ENCODE results near the gene ADAD2.

ADAD2 gene

GRCh38 chr16:84226026-84226425 is 35.1 kb downstream of the ADAD2 start:
- DNase-seq, result no peak

DNA sequence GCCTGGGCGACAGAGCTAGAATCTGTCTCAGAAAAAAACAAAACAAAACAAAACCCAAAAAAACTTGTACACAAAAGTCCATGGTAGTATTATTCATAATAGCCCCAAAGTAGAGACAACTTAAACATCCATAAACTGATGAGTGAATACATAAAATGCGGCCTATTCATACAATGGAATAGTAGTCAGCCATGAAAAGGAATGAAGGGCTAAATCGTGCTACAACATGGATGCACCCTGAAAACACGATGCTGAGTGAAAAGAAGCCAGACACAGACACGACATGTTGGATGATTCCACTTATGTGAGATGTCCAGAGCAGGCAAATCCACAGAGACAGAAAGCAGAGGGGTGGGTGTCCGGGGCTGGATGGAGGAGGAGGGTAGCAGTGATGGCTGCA is 36.6 kb downstream of the ADAD2 start:
- no peak for DNase-seq

- no peak for DNase-seq
Measured at GRCh38 chr16:84228256-84228838, 37.4 kb downstream of the ADAD2 start.

DNA sequence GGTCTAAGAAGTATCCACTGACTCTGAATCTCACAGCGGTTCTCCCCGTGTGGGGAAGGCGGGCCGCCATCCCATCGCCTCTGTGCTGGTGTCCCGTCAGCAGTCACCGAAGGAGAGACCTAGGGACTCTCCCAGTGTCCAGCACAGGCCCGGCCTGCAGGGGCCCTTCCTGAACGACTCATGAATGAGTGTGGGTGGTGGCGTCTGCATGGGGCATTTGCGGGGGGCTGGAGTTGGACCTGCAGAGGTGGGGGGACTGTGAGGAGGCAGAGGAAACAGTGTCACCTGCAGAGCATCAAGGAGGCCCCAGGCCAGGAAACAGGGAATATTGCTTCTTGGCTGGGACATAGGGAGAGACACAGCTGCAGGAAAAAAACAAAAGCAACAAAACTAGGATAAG is 38.5 kb downstream of the ADAD2 start:
- no peak for DNase-seq

GRCh38 chr16:84232060-84232459 is 41.1 kb downstream of the ADAD2 start:
- DNase-seq, result no peak

DNA sequence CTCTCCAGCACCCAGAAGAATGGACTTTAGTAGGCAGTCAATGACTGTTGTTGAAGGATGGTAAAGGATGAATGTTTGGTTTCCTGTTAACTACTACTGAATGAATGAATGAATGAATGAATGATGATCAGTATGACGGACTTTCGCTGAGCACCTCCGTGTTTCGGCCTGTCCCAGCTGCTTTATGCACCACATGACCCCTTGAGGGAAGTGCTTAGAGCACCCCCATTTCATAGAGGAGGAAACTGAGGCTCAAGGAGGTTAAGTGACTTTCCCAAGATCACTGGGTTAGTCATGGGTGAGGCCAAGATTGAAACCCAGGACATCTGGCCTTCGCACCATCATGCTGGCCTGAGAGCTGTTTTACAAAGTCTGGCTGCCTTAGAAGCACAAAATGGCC is 42.0 kb downstream of the ADAD2 start:
- no peak for DNase-seq

DNA sequence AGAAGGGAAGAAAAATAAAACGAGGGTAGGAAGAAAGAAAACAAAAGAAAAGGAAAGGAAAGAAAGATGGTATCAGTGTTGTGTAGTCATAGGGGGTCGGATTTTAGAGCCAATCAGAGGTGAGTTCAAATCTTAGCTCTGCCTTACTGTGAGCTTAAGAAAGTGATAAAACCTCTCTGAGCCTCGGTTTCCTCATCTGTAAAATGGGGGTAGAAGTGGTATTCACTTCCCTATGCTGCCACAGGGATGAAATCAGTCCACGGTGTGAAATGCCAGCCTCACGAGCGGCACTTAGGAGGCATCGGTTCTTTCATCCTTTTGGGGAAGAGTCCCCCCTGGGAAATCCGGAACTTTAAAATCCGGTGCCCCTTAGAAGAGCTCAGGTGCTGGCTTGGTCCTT is 42.8 kb downstream of the ADAD2 start:
- no peak for DNase-seq

- no peak for DNase-seq
Measured at GRCh38 chr16:84234321-84235241, 43.6 kb downstream of the ADAD2 start.

DNA sequence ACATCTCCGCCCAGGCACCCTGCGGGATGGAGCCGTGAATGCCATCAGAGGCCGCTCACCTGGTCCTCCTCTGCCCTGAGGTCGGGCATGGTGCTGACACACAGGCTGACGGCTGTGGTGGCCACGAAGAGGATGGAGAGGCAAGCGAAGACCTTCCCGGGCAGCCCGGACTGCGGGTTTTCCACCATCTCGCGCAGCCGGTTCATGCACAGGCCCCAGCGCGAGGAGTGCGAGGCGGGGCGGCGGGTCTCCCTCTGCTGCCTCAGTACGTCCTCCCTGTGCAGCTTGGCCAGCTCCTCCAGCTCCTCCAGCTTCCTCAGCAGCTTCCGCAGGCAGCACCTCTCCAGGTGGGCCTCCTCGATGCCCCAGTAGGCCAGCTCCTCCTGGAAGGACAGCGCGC is 45.7 kb downstream of the ADAD2 start:
- no peak for DNase-seq

- DNase-seq, result no peak
Measured at GRCh38 chr16:84237994-84238750, 47.2 kb downstream of the ADAD2 start.

- no peak for DNase-seq
Measured at GRCh38 chr16:84239141-84239769, 48.3 kb downstream of the ADAD2 start.

- no peak for DNase-seq
Measured at GRCh38 chr16:84239909-84240308, 49.0 kb downstream of the ADAD2 start, which contains the start of gene KCNG4. KCNG4 (minus strand) TSS chr16:84240012; CDS start chr16:84237485, 2,527 bp downstream.

- no peak for DNase-seq
Measured at GRCh38 chr16:84240455-84240854, 49.5 kb downstream of the ADAD2 start.

DNA sequence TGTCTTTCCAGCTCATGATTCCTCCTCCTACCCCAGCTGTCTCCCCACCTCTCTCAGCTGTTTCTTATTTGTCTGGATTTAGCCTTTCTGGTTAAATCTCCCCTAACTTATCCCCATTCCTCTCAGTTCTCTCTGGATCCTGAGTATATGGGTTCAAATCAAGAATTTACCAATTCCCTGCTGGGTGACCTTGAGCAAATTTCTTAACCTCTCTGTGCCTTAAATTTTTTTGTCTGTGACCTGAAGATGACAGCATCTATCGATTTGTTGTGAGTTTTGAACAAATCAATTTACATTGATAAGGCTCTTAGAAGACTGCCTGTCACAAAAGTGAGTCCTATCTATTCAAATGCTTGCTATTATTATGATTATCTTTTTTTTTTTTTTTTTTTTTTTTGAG is 50.8 kb downstream of the ADAD2 start:
- DNase-seq, result no peak

DNA sequence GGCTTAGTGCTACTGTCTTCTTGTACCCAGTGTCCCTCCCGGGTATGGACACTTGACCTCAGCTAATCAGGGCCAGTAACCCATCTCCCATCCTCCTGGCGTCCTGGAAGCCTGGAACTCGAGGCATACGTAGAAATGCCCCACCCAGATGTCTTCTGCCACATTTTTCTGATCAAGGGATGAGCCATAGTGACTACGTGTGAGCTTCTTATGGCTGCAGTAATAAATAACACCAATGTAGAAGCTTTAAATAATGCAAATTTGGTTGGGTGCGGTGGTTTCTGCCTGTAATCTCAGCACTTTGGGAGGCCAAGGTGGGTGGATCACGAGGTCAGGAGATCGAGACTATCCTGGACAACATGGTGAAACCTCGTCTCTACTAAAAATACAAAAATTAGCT is 51.9 kb downstream of the ADAD2 start:
- DNase-seq, result no peak

DNA sequence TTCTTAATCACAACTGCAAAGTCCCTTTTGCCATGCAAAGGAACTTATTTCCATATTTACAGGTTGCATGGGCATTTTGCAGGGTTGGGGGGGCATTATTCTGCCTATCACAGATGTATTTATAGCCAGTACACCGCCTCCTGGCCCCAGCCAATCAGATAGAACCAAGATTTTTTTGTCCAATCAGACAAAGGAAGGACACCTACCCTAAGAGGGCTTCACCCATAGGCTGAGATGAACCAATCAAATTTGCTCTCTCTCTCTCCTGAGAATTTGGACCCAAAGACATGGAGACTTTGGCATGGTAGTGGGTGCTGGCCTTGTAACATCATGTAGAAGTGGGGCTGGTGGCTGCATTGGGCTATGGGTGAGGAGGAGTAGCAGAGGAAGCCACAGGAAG is 52.8 kb downstream of the ADAD2 start:
- no peak for DNase-seq

DNA sequence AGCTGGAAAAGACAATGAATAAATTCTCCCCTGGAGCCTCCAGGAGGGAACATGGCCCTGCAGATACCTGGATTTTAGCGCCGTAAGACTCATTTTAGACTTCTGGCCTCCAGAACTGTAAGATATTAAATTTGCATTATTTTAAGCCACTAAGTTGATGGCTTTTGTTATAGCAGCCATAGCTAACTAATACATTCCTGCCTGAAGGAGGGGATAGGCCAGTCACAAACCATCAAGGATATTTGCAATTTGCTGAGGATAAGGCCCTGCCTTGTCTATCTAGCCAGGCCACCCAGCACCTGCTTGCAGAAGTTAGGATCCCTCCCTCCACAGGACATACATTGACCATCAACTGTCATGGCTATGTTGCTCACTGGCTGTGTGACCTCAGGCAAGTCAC is 53.8 kb downstream of the ADAD2 start:
- DNase-seq, result no peak

DNA sequence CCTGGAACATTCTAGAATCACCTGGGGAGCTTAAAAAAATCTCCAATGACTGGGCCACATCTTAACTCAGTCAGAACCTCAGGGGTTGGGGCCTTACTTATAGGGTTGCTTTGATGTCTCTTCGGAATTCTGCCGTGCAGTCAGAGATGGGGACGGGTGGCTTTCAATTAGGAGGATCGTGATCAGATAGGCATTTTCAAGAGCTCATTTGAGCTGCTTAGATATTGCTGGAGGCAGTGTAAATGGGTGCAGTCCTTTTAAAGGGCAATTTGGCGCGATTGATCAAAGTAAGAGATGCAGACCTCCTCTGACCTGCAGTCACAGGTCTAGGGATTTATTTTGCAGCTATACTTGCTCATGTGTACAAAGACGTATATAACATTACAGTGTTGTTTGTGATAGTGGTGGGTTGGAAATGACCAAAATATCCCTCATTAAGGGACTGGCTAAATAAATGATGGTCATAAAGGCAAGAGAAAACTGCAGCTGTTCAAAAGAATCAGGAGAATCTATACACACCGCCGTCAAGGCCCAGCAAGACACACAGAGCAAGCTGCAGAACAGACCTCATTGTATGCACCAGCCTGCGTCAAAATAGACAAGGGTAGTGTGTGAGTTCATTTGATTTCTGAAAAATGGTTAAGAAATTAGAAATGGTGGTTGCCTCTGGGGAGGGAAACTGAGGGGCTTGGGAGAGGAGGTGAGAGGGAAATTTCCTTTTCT is 55.2 kb downstream of the ADAD2 start:
- no peak for DNase-seq

DNA sequence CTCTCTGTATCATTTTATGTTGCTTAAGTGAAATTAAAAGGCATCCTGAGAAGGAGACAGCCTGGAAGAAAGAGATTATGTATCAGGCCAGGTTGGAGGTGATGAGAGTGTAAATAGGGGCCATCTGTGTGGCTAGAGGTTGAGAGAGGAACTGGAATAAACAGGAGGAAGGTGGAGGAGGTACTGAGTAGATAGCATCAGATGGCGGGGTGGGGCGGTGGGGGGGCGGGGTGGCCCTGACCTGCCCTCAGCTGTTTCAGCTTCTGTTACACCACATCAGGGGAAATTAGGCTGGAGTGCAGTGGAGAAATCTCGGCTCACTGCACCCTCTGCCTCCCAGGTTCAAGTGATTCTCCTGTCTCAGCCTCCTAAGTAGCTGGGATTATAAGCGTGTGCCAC is 55.7 kb downstream of the ADAD2 start:
- DNase-seq, result no peak

All from T-helper 2 cell (primary cell).